Esophagus squamous epithelium (tissue), 5 donors: ENCODE measurements around the gene ADORA2B. TPM values are rescaled to one million over a fixed set of nuclear protein-coding genes. Genes with fewer than 3 reads are reported as not detected.

ENCODE experiments used
- DNase-seq: peaks from one replicate; lab custom pipeline; 2025; lab: John Stamatoyannopoulos, UW
- H3K27ac ChIP-seq, 4 donors: fragments of 200-600 bp; sonication (generic); one replicate each; pipeline ENCODE4 v1.5.1; 2016 to 2019; ENCODE audit warnings: mild to moderate bottlenecking in 1 of 4
- H3K27me3 ChIP-seq, 4 donors: fragments of 200-600 bp; sonication (generic); 1 replicate in 3 of 4; 2 replicates in 1 of 4; pipeline versions ENCODE4 v1.5.1 to v1.6.0; 2017 to 2021; ENCODE audit warnings: antibody characterized with exemption in 1 of 4
- H3K36me3 ChIP-seq, 3 donors: fragments of 200-600 bp; sonication (generic); one replicate each; pipeline ENCODE4 v1.5.1; 2016 to 2019
- H3K4me1 ChIP-seq, 3 donors: fragments of 200-600 bp; sonication (generic); one replicate each; pipeline ENCODE4 v1.5.1; 2017 to 2019
- H3K4me3 ChIP-seq, 4 donors: fragments of 200-600 bp; sonication (generic); 1 replicate in 3 of 4; 2 replicates in 1 of 4; pipeline ENCODE4 v1.5.1; 2016 to 2019; ENCODE audit warnings: mild to moderate bottlenecking in 2 of 4, moderate library complexity in 1 of 4
- H3K9me3 ChIP-seq, 3 donors: fragments of 200-600 bp; sonication (generic); one replicate each; pipeline ENCODE4 v1.5.1; 2016 to 2019
- CTCF ChIP-seq, 6 experiments: fragments of 450-650 bp in 4 of 6; fragments of 200-600 bp in 2 of 6; sonication (generic) in 2 of 6; IDR thresholded peaks; one replicate each; pipeline ENCODE4 v1.5.1; 2016 to 2019; ENCODE audit warnings: antibody characterized with exemption in 6 of 6, mild to moderate bottlenecking in 4 of 6, moderate library complexity in 4 of 6
- POLR2A ChIP-seq, 4 donors: fragments of 450-650 bp; IDR thresholded peaks; one replicate each; pipeline ENCODE4 v1.6.1; 2017; ENCODE audit warnings: antibody characterized with exemption in 4 of 4, mild to moderate bottlenecking in 4 of 4, moderate library complexity in 3 of 4
- WGBS, 2 donors: methylation state at CpG; one replicate each; pipeline ENCODE4 v1.1.5; 2018; 5-methylcytosine and 5-hydroxymethylcytosine counted together
- intact Hi-C: fragments of 100-400 bp; cut with DNase I; formaldehyde crosslinking; loops from one replicate; pipeline ENCODE4 v1.15.0; 2022
- total RNA-seq, 4 donors: library from RNA; depleted of rRNA; stranded (reverse); fragments of >200 nt; gene quantifications; one replicate each; pipeline ENCODE4 v1.1.0, GENCODE V29; 2016
- donor health status: DM: yes; HTN: yes; CAD: no.

The ADORA2B gene
- total RNA-seq, 4 donors from 2014 or later = 12.2 to 34.9 (median 32.0) TPM

GRCh38 chr17:15917438-15918027 lies 27.4 kb upstream of the ADORA2B start:
- DNase-seq = no peak
- peak overlapping the region; percentile 13 to 38 (median 26) for H3K4me3 ChIP-seq
- no peaks in the 10 kb centered on the region for H3K9me3 ChIP-seq
- TF ChIP-seq POLR2A (IDR thresholded peaks at IDR 0.05) = no peak
- no peak for TF ChIP-seq CTCF (IDR thresholded peaks at IDR 0.05)
- peaks cover 0 to 27% (median 0%) of the 10 kb centered on the region in 4 donors for H3K27me3 ChIP-seq
- no peaks in the 10 kb centered on the region for H3K36me3 ChIP-seq
- 38 to 60% methylated on average over 1 to 12 of the region's 44 CpGs for WGBS, 2 donors
- peaks cover 13 to 27% (median 17%) of the 10 kb centered on the region in 3 donors for H3K4me1 ChIP-seq
- no peak overlapping the region for H3K27ac ChIP-seq
- intact Hi-C loops = no loop called here

- H3K9me3 ChIP-seq = no peaks in the 10 kb centered on the region
- H3K27me3 ChIP-seq = peaks cover 0 to 27% (median 0%) of the 10 kb centered on the region in 4 donors
- intact Hi-C loops = no loop called here
- no peak overlapping the region for H3K4me3 ChIP-seq
- no peak for DNase-seq
- peaks cover 13 to 27% (median 17%) of the 10 kb centered on the region in 3 donors for H3K4me1 ChIP-seq
- H3K36me3 ChIP-seq = no peaks in the 10 kb centered on the region
- TF ChIP-seq POLR2A (IDR thresholded peaks at IDR 0.05) (no peak), CTCF (IDR thresholded peaks at IDR 0.05) (no peak)
- 43 to 58% methylated on average over 11 of the region's 11 CpGs for WGBS, 2 donors
- H3K27ac ChIP-seq = no peak overlapping the region
Observed at GRCh38 chr17:15918261-15918660, 26.7 kb upstream of the ADORA2B start.

- TF ChIP-seq POLR2A (IDR thresholded peaks at IDR 0.05) = no peak
- no peak for TF ChIP-seq CTCF (IDR thresholded peaks at IDR 0.05)
- Histone ChIP-seq H3K4me1 (peaks cover 13 to 27% (median 17%) of the 10 kb centered on the region in 3 donors), H3K36me3 (no peaks in the 10 kb centered on the region), H3K27me3 (peaks cover 0 to 27% (median 0%) of the 10 kb centered on the region in 4 donors), H3K27ac (no peak overlapping the region), H3K9me3 (no peaks in the 10 kb centered on the region), H3K4me3 (no peak overlapping the region)
- intact Hi-C loops = no loop called here
- 66 to 69% methylated on average over 8 to 9 of the region's 9 CpGs for WGBS, 2 donors
- DNase-seq = no peak
Observed at GRCh38 chr17:15918661-15919259, 26.2 kb upstream of the ADORA2B start.

- H3K27ac ChIP-seq = no peak overlapping the region
- DNase-seq = no peak
- no peaks in the 10 kb centered on the region for H3K9me3 ChIP-seq
- TF ChIP-seq CTCF (IDR thresholded peaks at IDR 0.05) (no peak), POLR2A (IDR thresholded peaks at IDR 0.05) (no peak)
- H3K4me3 ChIP-seq = no peak overlapping the region
- peaks cover 0 to 27% (median 0%) of the 10 kb centered on the region in 4 donors for H3K27me3 ChIP-seq
- no peaks in the 10 kb centered on the region for H3K36me3 ChIP-seq
- H3K4me1 ChIP-seq = peaks cover 13 to 27% (median 17%) of the 10 kb centered on the region in 3 donors
- intact Hi-C loops = no loop called here
Observed at GRCh38 chr17:15919466-15919865, 25.5 kb upstream of the ADORA2B start.

GRCh38 chr17:15920758-15921239 lies 24.1 kb upstream of the ADORA2B start:
- 18 to 60% methylated on average over 8 to 9 of the region's 9 CpGs for WGBS, 2 donors
- no peak for DNase-seq
- intact Hi-C loops = no loop called here
- Histone ChIP-seq H3K27ac (no peak overlapping the region), H3K27me3 (peaks cover 0 to 26% (median 0%) of the 10 kb centered on the region in 4 donors), H3K4me3 (no peak overlapping the region), H3K4me1 (peaks cover 13 to 27% (median 17%) of the 10 kb centered on the region in 3 donors), H3K36me3 (no peaks in the 10 kb centered on the region), H3K9me3 (no peaks in the 10 kb centered on the region)
- TF ChIP-seq CTCF (IDR thresholded peaks at IDR 0.05) (no peak), POLR2A (IDR thresholded peaks at IDR 0.05) (no peak)
